Amygdala (tissue), 56 donors: Measurements from ENCODE around the gene MRM2.
"Not testable (repeated sequence)": the region's sequence is repeated elsewhere in the genome, so short reads cannot be mapped to it uniquely, and the experiment has no call there.

Source experiments
- DNase-seq, 56 donors: peaks; one replicate each; lab custom pipeline; 2025; lab: John Stamatoyannopoulos, UW

The MRM2 gene

DNA sequence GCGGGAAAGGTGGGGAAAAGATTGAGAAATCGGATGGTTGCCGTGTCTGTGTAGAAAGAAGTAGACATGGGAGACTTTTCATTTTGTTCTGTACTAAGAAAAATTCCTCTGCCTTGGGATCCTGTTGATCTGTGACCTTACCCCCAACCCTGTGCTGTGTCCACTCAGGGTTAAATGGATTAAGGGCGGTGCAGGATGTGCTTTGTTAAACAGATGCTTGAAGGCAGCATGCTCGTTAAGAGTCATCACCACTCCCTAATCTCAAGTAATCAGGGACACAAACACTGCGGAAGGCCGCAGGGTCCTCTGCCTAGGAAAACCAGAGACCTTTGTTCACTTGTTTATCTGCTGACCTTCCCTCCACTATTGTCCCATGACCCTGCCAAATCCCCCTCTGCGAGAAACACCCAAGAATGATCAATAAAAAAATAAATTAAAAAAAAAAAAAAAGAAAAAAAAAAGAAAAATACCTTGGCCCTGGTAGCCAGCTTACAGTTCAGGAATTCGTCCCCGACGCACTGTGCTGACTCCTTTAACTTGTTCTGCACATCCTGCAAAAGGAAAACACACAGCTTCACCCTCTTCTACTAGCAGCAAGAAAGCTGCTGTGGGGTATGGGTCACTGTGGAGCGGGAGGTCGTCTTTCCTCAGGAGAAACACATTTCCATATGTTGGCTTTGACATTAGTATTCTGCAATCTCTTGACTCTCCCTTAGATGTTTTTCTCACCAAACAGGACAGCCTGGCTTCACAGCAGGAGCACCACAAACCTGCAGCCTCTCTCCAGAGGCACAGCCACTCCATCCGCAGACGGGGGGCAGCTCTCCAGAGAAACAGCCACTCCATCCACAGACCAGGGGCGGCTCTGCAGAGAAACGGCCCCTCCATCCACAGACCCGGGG, 27.3 kb upstream of the MRM2 start:
- DNase-seq, result not testable (repeated sequence)

DNA sequence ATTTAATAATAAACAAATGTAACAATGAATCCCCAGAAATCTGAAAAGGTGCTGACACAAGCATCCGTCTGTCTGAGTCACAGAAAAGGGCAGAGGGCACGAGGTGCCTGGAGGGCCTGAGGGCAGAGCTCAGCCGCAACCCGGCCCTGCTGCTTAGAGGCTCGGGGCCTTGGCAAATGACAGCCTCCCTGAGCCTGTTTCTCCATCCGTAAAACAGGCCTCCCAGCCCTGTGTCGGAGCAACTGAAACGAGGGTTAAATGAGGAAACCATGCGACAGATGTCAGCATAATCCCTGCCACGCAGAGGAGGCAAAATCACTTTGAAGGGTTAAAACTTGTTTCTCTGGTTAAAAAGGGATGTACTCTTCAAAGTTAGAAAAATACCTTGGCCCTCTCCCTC, 24.9 kb upstream of the MRM2 start:
- DNase-seq, result no peak

DNA sequence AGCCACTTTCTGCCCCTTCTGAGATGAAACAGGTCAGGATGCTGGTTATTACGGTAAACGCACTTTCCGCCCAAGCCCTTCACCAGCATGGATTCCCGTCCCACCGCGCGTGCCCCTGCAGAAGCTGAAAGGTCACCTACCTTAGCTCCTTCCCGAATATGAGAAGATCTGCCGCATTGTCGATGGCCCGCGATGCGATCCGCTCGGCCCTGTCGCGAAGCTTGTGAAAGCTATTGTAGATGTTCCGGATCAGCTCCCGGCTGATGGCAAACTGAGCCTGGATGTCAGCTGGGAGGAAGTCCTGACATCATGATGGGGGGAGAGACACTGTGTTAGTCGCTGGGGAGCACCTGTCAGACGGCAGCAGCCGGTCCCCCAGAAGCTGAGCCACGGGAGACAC, 22.2 kb upstream of the MRM2 start:
- no peak for DNase-seq

DNA sequence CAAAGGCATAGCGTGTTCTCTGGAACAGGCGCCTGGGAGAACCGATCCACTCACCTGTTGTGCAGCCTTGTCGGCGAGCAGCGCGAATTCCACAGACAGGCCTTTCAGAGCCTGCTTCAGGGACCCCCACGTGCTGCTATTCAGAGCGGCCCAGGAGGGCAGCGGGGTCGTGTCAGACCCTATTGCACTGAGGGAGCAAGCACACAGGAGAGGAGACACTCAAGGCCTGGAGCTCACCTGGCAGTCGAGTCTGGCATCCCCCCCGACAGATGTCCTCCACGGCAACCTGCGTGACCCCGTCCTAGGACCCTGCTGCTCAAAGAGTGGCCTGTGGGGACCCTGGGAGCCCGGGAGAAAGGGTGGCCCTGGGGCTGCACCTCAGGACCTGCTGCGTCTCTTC, 21.2 kb upstream of the MRM2 start:
- no peak for DNase-seq

DNA sequence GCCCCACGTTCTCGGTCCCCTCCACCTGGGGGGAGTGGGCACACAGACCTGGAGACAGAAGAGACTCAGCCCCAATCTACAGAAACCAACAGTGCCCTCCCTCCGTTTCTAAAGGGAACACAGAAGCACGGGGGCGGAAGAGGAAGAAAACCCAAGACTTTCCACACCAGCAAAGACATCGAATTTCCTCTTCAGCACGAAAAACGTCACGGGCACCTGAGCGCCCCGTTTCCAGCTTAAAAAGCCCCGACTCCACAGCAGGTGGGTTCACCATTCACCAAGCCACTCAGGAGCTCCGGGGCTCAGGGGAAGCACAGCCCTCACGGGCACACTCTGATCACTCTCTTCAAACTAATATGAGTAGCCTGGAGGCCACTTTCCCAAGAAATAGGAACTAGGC, 19.6 kb upstream of the MRM2 start:
- DNase-seq, result peak in 2 of 56 donors; percentile 6 to 37

DNA sequence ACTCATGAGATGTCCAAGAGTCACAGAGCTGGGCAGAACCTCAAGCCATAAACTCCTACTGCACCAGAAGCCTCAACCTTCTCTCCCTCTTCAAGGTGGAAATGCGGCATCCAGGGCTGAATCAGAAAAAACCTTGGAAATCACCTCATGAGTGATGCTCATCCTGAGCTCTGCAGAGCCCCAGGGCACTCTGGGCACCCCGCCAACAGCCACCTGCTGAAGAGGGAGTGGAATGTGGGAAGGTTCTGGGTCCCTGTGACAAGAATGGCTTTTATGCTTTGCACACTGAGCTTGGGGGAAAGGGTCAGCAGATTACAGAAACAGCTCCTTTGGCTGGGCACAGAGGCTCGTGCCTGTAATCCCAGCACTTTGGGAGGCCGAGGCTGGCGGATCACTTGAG, 18.8 kb upstream of the MRM2 start:
- DNase-seq, result no peak

DNA sequence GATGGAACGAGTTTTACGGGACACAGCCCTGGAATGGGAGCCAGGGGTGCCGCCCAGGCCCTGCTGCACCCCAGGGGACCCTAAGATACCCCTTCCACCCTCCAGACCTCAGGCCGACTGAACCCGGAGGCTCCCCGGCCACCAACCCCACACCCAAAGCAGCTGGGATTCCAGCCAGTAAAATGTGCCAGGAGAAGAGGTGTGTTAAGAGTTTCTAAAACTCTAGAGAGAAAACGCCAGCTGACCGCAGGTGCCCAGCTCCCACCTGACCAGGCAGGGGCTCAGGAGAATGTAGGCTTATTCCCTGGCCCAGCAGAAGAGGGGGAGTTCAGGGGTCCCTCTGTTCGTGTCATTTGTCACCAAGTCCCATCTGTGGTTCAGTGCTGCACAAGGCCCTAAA, 17.5 kb upstream of the MRM2 start:
- DNase-seq, result no peak

DNA sequence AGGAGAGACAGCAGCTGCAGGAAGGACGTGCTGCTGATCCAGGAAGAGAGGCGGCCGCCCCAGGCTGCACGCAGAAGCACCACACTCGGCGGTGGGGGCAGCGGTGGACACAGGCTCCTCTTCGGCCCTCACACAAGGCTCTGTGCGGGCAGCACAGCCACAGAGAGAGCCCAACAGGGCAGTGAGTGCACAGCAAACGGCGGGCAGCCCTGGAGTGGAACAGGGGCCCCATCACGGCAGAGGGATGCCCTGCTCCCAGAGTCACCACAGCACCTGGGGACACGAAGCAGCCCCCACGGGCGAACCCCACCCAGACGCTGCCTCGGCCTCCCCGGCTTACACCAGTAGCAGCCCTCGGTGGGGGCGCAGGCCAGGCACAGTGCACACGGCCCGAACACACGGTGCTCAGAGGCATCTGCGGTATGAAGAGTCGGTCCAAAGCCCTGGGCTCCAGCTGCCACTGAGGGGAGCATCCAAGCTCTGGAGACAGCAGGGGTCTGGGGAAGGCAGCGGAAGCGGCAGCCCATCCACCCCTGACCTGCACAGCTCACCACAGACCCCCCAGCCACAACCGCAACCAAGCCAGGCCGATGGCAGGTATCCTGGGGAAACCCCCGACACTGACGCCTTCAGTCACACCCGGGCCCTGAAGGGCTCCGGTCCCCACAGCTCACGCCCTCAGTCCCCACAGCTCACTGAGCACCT, 16.8 kb upstream of the MRM2 start:
- DNase-seq, result no peak

DNA sequence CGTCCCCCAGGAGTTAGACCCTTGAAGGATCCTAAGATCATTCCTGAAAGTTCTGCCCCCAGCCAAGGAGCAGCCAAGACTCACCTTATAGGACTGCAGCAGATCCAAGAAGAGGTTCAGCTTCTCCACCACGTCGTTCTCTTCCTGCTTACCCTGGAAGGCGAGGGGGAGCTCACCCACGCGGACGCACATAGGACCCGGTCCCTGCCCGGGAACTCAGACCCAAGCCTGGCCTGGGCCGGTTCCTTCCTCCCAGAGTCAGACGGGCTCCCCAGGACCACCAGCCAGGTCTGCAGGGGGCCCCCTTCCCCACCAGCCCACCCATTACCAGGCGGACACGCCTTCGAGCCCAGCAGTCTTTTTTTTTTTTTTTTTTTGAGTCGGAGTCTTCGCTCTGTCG, 15.6 kb upstream of the MRM2 start:
- no peak for DNase-seq

DNA sequence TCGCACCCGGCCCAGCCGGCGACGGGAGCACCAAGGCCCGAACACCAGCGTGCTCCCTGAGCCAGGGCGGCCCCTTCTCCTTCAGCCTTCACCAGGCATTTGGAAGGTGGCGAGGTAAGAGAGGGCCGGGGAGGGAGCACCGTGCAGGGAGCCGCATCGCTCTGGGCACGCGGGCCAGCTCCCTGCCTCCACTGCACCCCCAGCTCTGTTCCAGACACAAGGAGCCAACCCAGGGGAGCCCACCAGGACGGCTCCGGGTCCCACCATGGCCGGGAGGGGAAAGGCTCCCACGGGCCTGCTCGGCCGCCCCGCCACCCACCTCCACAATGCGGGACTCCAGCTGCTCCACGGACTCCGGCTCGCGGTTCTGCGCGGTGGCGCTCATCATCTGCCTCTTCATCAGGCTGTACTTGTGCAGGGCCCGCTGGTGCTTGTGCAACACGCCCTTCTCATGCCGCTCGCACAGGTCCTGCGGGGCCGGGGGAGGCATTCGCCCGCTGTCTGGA, 15.1 kb upstream of the MRM2 start:
- no peak for DNase-seq

DNA sequence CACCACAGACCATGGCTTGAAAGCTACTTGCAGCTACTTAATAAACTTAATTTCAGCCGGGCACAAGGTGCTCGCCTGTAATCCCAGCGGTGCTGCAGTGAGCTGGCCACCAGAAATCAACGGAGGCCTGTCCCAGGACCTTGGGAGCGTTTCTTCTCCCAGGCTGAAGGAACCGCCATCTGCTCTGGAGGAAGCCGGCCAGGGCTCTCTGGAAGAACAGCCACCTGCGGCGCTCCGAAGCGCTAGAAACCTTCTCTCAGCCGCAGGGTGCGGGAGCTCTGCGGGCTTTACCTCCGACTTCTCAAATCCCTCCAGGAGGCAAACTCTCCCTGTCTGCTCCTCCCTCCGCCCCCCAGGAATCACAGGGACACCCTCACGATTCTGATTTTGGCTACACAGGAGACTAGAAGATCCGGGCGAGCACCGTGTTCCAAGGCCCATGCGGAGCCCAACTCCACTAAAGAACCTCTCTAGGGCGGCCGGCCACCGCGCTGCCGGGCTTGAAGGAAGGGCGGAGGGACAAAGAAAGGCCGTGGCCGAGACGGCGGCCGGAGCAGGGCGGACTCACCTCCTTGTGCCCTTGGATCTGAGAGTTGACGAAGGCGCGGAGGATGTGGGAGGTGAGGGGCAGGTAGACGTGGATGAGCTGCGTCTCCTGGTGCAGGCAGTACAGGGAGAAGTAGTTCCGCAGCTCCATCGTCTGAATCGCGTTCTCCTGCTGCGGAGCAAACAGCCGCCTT, 14.5 kb upstream of the MRM2 start:
- DNase-seq, result no peak

DNA sequence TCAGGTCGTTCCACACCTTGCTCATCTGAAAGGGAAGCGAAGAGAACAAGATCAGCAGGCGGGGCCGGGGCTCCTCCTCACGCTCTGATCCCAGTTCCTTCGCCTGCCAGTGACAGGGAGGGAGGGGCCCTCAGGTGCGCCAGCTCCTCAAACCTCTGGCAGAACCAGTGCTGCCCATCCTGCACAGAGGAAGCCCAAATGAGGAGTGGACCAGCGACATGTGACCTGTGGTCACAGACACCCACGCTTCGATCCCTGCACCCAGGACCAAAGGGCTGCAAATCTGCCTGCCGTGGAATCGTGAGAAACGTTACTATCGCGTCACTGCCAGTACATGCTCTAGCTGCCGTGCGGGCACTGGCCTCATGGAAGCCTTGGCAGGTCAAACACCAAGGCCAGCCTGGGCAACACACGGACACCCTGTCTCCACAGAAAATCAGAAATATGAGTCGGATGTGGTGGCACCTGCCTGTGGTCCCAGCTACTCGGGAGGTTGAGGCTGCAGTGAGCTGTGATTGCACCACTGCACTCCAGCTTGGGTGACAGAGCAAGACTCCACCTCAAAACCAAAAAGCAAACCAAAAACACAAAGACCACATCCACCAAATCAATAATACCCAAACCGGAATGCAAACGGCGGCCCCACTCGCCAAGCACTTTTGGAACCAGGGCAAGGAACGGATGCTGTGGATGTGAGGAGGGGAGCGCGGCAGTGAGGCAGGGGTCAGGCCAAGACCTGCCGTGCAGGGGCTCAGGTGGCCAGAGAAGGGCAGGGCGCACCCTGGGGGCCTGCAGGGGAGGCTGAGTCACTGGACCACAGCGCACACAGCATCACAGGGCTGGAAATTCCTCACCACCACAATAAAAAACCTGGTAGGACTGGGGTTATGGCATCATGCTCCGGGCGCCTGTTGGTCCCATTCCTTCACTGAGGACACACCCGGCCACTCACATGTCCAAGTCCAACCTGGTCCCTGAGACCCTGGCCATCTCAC, 13.4 kb upstream of the MRM2 start:
- DNase-seq, result no peak

DNA sequence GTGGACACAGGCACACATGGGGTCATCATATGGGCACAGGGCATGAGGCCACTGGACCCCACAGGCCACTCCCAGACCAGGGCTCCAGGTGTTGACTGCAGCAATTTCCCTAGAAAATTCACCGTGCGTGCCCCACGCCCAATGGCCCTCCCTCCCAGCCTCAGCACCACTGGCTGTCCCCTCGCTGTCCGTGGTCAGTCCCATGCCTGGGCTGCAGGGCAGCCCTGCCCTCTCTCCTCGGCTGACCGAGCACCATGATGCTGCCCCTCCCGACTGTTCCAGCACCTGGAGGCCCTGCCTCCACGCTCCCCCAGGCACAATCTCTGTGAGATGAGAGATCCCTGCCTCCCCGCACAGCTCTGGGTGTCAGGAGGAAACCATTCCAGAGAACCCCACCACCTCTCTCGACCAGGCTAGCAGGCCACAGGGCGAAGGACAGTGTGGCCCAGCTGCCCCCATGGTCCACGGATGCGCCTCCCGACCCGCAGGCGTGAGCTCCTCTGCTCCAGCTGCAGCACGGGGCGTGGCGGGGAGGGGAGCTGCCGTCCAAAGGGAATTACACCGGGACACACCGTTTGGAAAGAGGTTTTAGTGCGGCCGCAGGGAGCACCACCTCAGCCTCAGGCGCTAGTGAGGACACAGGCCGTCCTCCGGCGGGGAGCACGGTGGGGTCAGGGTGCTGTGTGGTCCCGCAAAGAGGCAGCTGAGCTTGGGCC, 12.6 kb upstream of the MRM2 start:
- no peak for DNase-seq

DNA sequence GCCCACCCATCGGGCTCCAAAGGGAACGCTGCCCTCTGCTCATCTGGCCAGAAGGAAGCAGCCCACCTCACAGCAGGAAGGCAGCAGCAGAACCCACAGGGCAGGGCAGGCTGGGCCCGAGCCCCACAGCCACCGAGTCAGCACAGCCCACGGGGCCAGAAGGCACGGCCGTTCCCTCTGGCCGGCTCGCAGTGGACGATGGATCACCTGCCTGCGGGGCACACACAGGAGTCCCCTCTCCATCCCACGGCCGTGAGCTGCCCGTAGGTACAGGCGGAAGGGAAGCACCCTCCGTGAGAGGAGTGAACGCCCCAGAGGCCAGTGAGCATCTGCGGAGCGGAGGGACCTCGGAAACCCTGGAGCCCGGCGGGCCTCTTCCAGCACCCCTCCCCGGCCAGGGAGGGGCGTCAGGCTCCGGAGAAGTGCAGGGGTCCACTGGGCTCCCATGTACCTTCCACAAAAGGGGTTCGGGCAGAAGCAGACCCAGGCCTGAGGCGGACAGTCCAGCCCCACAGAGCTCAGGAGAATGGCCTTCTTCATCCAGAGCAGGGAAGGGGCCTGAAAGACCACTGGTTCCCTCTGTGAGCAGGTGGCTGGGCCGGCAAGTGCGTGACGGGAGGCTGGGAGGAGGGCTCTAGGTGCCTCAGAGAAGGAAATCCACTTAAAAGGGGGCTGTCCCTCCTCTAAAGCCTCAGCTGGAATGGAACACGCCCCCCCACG, 11.7 kb upstream of the MRM2 start:
- no peak for DNase-seq

DNA sequence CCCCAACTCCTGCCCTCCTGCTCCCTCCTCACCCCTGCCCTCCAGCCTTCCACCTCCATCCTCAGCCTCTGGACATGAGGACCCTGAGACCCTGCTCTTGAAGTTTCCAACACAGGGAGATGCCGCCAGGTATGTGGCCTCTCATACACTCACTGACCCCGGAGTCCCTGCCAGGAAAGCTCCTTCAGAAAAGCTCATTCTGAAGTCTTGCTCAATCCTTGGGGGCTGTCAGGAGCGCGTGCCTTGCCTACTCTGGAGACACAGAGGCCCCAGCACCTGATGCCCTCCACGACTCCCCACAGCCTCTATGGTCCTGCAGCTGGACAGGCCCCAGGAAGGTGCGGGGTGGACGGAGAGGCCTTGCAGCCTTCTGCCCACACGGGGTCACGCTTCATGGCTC, 11.0 kb upstream of the MRM2 start:
- no peak for DNase-seq

DNA sequence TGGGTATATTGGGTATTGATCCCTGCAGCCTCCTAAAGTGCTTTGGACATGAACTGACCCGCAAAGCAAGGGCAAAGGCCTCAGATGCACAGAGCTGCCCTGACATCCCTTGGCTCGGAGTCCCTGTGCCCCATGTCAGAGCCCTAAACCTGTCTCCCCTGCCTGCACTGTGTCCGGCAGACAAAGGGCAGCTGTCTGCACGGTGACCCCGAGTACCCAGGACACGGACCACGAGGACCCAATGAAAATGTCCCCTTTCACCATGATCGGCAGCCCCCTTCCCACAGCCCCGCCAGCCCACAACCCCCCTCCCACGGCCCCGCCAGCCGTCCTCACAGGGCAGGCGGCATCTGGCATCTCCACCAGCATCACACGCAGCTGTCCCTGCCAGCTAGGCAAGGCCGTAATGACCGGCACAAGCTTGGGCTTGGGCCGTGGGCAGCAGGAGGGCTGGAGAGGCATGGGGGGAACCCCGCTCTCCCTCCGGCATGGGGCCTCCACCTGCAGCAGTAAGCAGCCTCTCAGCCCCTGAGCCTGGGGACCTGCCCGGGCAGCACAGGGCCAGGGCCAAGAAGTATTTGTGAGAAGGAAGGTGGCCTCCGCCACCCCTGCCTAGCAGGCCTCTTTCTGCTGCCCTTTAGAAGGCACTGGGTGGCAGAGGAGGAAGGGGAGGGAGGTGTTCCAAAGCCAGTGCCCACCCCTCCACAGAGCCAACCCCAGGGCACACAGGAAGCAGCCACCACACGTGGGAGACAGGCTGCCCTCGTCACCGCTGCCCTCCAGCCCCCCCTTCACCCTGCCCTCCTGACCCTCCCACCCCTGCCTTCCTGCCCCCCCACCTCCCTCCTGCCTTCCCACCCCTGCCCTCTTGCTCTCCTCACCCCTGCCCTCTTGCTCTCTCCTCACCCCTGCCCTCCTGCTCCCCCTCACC, 10.1 kb upstream of the MRM2 start:
- peak in 4 of 56 donors; percentile 17 to 40 (median 26) for DNase-seq

DNA sequence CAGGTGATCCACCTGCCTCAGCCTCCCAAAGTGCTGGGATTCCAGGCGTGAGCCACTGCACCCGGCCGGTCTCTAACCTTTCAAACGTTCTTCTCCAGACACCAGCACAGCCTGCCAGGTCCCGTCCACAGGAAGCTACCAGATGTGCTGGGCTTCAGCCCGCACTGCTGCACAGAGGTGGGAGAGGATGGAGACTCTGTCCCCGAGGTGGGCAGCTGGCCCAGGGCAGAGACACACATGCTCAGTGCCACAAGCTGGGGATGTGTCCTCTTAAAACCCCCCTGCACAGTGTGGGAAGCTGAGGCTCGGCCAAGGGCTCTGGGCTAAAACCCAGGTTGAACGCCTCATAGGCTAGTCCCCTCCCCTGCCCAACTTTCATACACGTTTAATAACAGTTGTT, 9.4 kb upstream of the MRM2 start:
- DNase-seq, result no peak
